Activated naive CD8-positive, alpha-beta T cell treated with anti-CD3 and anti-CD28 coated beads, Interleukin-2, amount 10 ng/mL, durations not matched to agents 7 days and 5 days (primary cell): Measurements from ENCODE around the gene DHX35. TPM values are rescaled to one million over a fixed set of nuclear protein-coding genes. Genes with fewer than 3 reads are reported as not detected.

Source experiments
- ATAC-seq: fragments of 150-1000 bp; cut with Tn5 transposase; one replicate; pipeline ENCODE4 v1.10.0; 2021; ENCODE audit warnings: low read depth, moderate library complexity
- POLR2A ChIA-PET: fragments of 350-600 bp; sonication (Branson Sonifier 250); formaldehyde crosslinking; loops from one replicate; lab custom pipeline; 2021; ENCODE audit warnings: antibody characterized with exemption; lab: Charles Lee
- DNase-seq: peaks from one replicate; pipeline ENCODE4 v3.0.0; 2021
- H3K27ac Mint-ChIP-seq: one replicate; pipeline ENCODE4 v1.8.0; 2022; ENCODE audit warnings: mild to moderate bottlenecking, mixed read lengths
- H3K27me3 Mint-ChIP-seq: one replicate; pipeline ENCODE4 v1.8.0; 2022; ENCODE audit warnings: mild to moderate bottlenecking, moderate library complexity, mixed read lengths
- H3K36me3 Mint-ChIP-seq: one replicate; pipeline ENCODE4 v1.8.0; 2021; ENCODE audit warnings: mild to moderate bottlenecking, mixed read lengths
- H3K4me1 Mint-ChIP-seq: one replicate; pipeline ENCODE4 v1.8.0; 2021; ENCODE audit warnings: mixed read lengths
- H3K4me3 Mint-ChIP-seq: one replicate; pipeline ENCODE4 v1.8.0; 2022; ENCODE audit warnings: mild to moderate bottlenecking, moderate library complexity, mixed read lengths
- H3K9me3 Mint-ChIP-seq: one replicate; pipeline ENCODE4 v1.8.0; 2021; ENCODE audit warnings: mixed read lengths
- total RNA-seq, 2 experiments: library from RNA; stranded (reverse); gene quantifications; one replicate each; pipeline ENCODE4 v1.2.3, GENCODE V29; 2021

Gene DHX35
- total RNA-seq, 2 experiments from 2014 or later: 10.3 to 10.7 TPM

GRCh38 chr20:39021748-39022147, 59.6 kb downstream of the DHX35 start:
- H3K4me3 Mint-ChIP-seq: no peak overlapping the region
- no peak overlapping the region for H3K27ac Mint-ChIP-seq
- DNase-seq (no peak), ATAC-seq (peak; percentile 28)
- peaks cover 62% of the 10 kb centered on the region for H3K36me3 Mint-ChIP-seq
- H3K9me3 Mint-ChIP-seq: no peaks in the 10 kb centered on the region
- peaks cover 29% of the 10 kb centered on the region for H3K4me1 Mint-ChIP-seq
- H3K27me3 Mint-ChIP-seq: no peaks in the 10 kb centered on the region
- POLR2A ChIA-PET: interaction anchor here (0.6 kb wide), 1 partner anchor 17 kb away, joined by 3 read pairs; no protein-coding TSS in a partner anchor

- POLR2A ChIA-PET: interaction anchor here (1.3 kb wide), 1 partner anchor 10 kb away, joined by 3 read pairs; no protein-coding TSS in a partner anchor
- Mint-ChIP-seq H3K36me3 (peaks cover 32% of the 10 kb centered on the region), H3K9me3 (no peaks in the 10 kb centered on the region), H3K27ac (peak overlapping the region; percentile 65), H3K27me3 (no peaks in the 10 kb centered on the region), H3K4me1 (peaks cover 21% of the 10 kb centered on the region), H3K4me3 (peak overlapping the region; percentile 21)
- no peak for DNase-seq
- peak; percentile 92 for ATAC-seq
These were observed 63.7 kb downstream of the DHX35 start for GRCh38 chr20:39025883-39026282.

- no peak for DNase-seq
- Mint-ChIP-seq H3K4me3 (no peak overlapping the region), H3K4me1 (peaks cover 20% of the 10 kb centered on the region), H3K9me3 (no peaks in the 10 kb centered on the region), H3K36me3 (peaks cover 15% of the 10 kb centered on the region), H3K27ac (no peak overlapping the region), H3K27me3 (no peaks in the 10 kb centered on the region)
- POLR2A ChIA-PET: interaction anchor here (1.2 kb wide), 1 partner anchor 67 kb away, joined by 3 read pairs; the partner anchor contains the start of gene DHX35
- no peak for ATAC-seq
These were observed 67.2 kb downstream of the DHX35 start for GRCh38 chr20:39029364-39029763.

- peaks cover 3% of the 10 kb centered on the region for H3K36me3 Mint-ChIP-seq
These were observed 70.9 kb downstream of the DHX35 start for GRCh38 chr20:39032997-39033396.

GRCh38 chr20:39036011-39036410, 73.9 kb downstream of the DHX35 start:
- peaks cover 2% of the 10 kb centered on the region for H3K36me3 Mint-ChIP-seq

More at GRCh38 chr20:39032997-39033396, 70.9 kb downstream of the DHX35 start:
- ATAC-seq: no peak
- Mint-ChIP-seq H3K9me3 (no peaks in the 10 kb centered on the region), H3K4me1 (peaks cover 3% of the 10 kb centered on the region), H3K4me3 (no peak overlapping the region), H3K27me3 (no peaks in the 10 kb centered on the region), H3K27ac (no peak overlapping the region)
- no peak for DNase-seq
- POLR2A ChIA-PET: no interaction called here

GRCh38 chr20:39036851-39037250, 74.7 kb downstream of the DHX35 start:
- Mint-ChIP-seq H3K27ac (no peak overlapping the region), H3K4me3 (no peak overlapping the region), H3K4me1 (peaks cover 3% of the 10 kb centered on the region), H3K27me3 (no peaks in the 10 kb centered on the region), H3K9me3 (no peaks in the 10 kb centered on the region), H3K36me3 (peaks cover 2% of the 10 kb centered on the region)
- DNase-seq: no peak
- POLR2A ChIA-PET: interaction anchor here (1.0 kb wide), 1 partner anchor 12 kb away, joined by 3 read pairs; no protein-coding TSS in a partner anchor
- no peak for ATAC-seq

More at GRCh38 chr20:39036011-39036410, 73.9 kb downstream of the DHX35 start:
- Mint-ChIP-seq H3K27me3 (no peaks in the 10 kb centered on the region), H3K27ac (no peak overlapping the region), H3K9me3 (no peaks in the 10 kb centered on the region), H3K4me1 (peaks cover 3% of the 10 kb centered on the region), H3K4me3 (no peak overlapping the region)
- DNase-seq: no peak
- no peak for ATAC-seq
- POLR2A ChIA-PET: interaction anchor here (0.7 to 1.0 kb wide), 2 partner anchors 11 to 394 kb away, joined by 3 to 13 read pairs; no protein-coding TSS in a partner anchor

- POLR2A ChIA-PET: interaction anchor here (0.8 kb wide), 1 partner anchor 16 kb away, joined by 3 read pairs; no protein-coding TSS in a partner anchor
- Mint-ChIP-seq H3K36me3 (peaks cover 2% of the 10 kb centered on the region), H3K27ac (no peak overlapping the region), H3K4me3 (no peak overlapping the region), H3K27me3 (no peaks in the 10 kb centered on the region), H3K4me1 (peaks cover 3% of the 10 kb centered on the region), H3K9me3 (no peaks in the 10 kb centered on the region)
- ATAC-seq: no peak
- no peak for DNase-seq
These were observed 75.9 kb downstream of the DHX35 start for GRCh38 chr20:39038047-39038446.

GRCh38 chr20:39038495-39038894, 76.4 kb downstream of the DHX35 start:
- POLR2A ChIA-PET: interaction anchor here (0.8 kb wide), 1 partner anchor 17 kb away, joined by 3 read pairs; no protein-coding TSS in a partner anchor
- H3K36me3 Mint-ChIP-seq: peaks cover 2% of the 10 kb centered on the region
- peaks cover 5% of the 10 kb centered on the region for H3K4me1 Mint-ChIP-seq
- H3K27ac Mint-ChIP-seq: no peak overlapping the region
- H3K4me3 Mint-ChIP-seq: no peak overlapping the region
- no peaks in the 10 kb centered on the region for H3K27me3 Mint-ChIP-seq
- H3K9me3 Mint-ChIP-seq: no peaks in the 10 kb centered on the region
- DNase-seq: no peak
- no peak for ATAC-seq

- H3K27me3 Mint-ChIP-seq: no peaks in the 10 kb centered on the region
- no peak for ATAC-seq
- peaks cover 2% of the 10 kb centered on the region for H3K36me3 Mint-ChIP-seq
- H3K9me3 Mint-ChIP-seq: no peaks in the 10 kb centered on the region
- POLR2A ChIA-PET: no interaction called here
- H3K4me3 Mint-ChIP-seq: no peak overlapping the region
- no peak for DNase-seq
- H3K4me1 Mint-ChIP-seq: peaks cover 2% of the 10 kb centered on the region
- no peak overlapping the region for H3K27ac Mint-ChIP-seq
These were observed 77.1 kb downstream of the DHX35 start for GRCh38 chr20:39039261-39039660.

GRCh38 chr20:39040116-39040515, 78.0 kb downstream of the DHX35 start:
- H3K27ac Mint-ChIP-seq: no peak overlapping the region
- POLR2A ChIA-PET: no interaction called here
- H3K4me3 Mint-ChIP-seq: no peak overlapping the region

GRCh38 chr20:39041067-39041466, 78.9 kb downstream of the DHX35 start:
- POLR2A ChIA-PET: no interaction called here
- peaks cover 2% of the 10 kb centered on the region for H3K4me1 Mint-ChIP-seq
- no peak for ATAC-seq
- peak overlapping the region; percentile 48 for H3K27ac Mint-ChIP-seq
- DNase-seq: no peak
- H3K9me3 Mint-ChIP-seq: no peaks in the 10 kb centered on the region
- H3K36me3 Mint-ChIP-seq: peaks cover 2% of the 10 kb centered on the region
- H3K4me3 Mint-ChIP-seq: no peak overlapping the region
- H3K27me3 Mint-ChIP-seq: no peaks in the 10 kb centered on the region

More at GRCh38 chr20:39040116-39040515, 78.0 kb downstream of the DHX35 start:
- H3K36me3 Mint-ChIP-seq: peaks cover 2% of the 10 kb centered on the region
- DNase-seq (no peak), ATAC-seq (no peak)
- no peaks in the 10 kb centered on the region for H3K9me3 Mint-ChIP-seq
- peaks cover 2% of the 10 kb centered on the region for H3K4me1 Mint-ChIP-seq
- no peaks in the 10 kb centered on the region for H3K27me3 Mint-ChIP-seq

GRCh38 chr20:39042279-39043150, 80.4 kb downstream of the DHX35 start:
- Mint-ChIP-seq H3K27ac (no peak overlapping the region), H3K4me3 (no peak overlapping the region), H3K27me3 (no peaks in the 10 kb centered on the region), H3K9me3 (no peaks in the 10 kb centered on the region), H3K36me3 (no peaks in the 10 kb centered on the region), H3K4me1 (peaks cover 2% of the 10 kb centered on the region)
- POLR2A ChIA-PET: no interaction called here
- no peak for ATAC-seq
- no peak for DNase-seq

GRCh38 chr20:39044501-39044900, 82.4 kb downstream of the DHX35 start:
- POLR2A ChIA-PET: interaction anchor here (0.7 kb wide), 1 partner anchor 122 kb away, joined by 3 read pairs; no protein-coding TSS in a partner anchor
- H3K9me3 Mint-ChIP-seq: no peaks in the 10 kb centered on the region
- H3K4me1 Mint-ChIP-seq: peaks cover 8% of the 10 kb centered on the region
- no peak for ATAC-seq
- H3K27me3 Mint-ChIP-seq: peaks cover under 1% of the 10 kb centered on the region
- no peak overlapping the region for H3K27ac Mint-ChIP-seq
- no peak overlapping the region for H3K4me3 Mint-ChIP-seq
- no peak for DNase-seq
- H3K36me3 Mint-ChIP-seq: no peaks in the 10 kb centered on the region
